SKM-1 treated with dmso at 0.1 percent for 144 hours (cell line): ENCODE data around the gene MCM10.

Experiments used
- DNase-seq: peaks from one replicate; lab custom pipeline; 2025; ENCODE audit not compliant: unreplicated experiment; lab: John Stamatoyannopoulos, UW

MCM10 gene

GRCh38 chr10:13256627-13257026 is 95.3 kb downstream of the MCM10 start:
- DNase-seq = no peak

- no peak for DNase-seq
Measured at GRCh38 chr10:13257621-13258140, 96.3 kb downstream of the MCM10 start.
